Fibroblast of mammary gland (primary cell): Measurements from ENCODE around the gene FHDC1.

Experiments
- DNase-seq: peaks from one replicate; pipeline ENCODE4 v3.0.0-alpha.2; 2010; ENCODE audit warnings: low read depth
- H3K4me3 ChIP-seq: 2 replicates; pipeline ENCODE4 v1.5.1; 2011; ENCODE audit warnings: low read depth, mild to moderate bottlenecking, low read length, moderate library complexity; ENCODE audit not compliant: control insufficient read depth
- CTCF ChIP-seq: conservative IDR thresholded peaks from 2 replicates; pipeline ENCODE4 v1.5.1; 2011; ENCODE audit warnings: low read depth, low read length, inconsistent platforms; ENCODE audit not compliant: control insufficient read depth, insufficient read depth

Gene FHDC1

GRCh38 chr4:152970102-152970820 lies 34.1 kb downstream of the FHDC1 start:
- no peak for TF ChIP-seq CTCF
- peak; percentile 25 for DNase-seq
- H3K4me3 ChIP-seq = no peak overlapping the region

- no peak for TF ChIP-seq CTCF
- no peak overlapping the region for H3K4me3 ChIP-seq
- DNase-seq = no peak
These were observed 34.9 kb downstream of the FHDC1 start for GRCh38 chr4:152971053-152971452.

GRCh38 chr4:152972821-152973628 lies 36.9 kb downstream of the FHDC1 start:
- no peak for TF ChIP-seq CTCF
- no peak overlapping the region for H3K4me3 ChIP-seq
- peak; percentile 93 for DNase-seq

- no peak for DNase-seq
- H3K4me3 ChIP-seq = no peak overlapping the region
- TF ChIP-seq CTCF = no peak
These were observed 37.7 kb downstream of the FHDC1 start for GRCh38 chr4:152973629-152974467.

- H3K4me3 ChIP-seq = no peak overlapping the region
- DNase-seq = no peak
- no peak for TF ChIP-seq CTCF
These were observed 38.6 kb downstream of the FHDC1 start for GRCh38 chr4:152974468-152975379.
